HG02970 (cell line): Measurements from ENCODE around the gene GPS2.
A peak's percentile ranks its signal among the peaks of the same experiment; 100 is the strongest.
"Not testable (repeated sequence)": the region's sequence is repeated elsewhere in the genome, so short reads cannot be mapped to it uniquely, and the experiment has no call there.

Experiments used
- ATAC-seq: cut with Tn5 transposase; IDR thresholded peaks from one replicate; pipeline ENCODE4 v1.9.1; 2021; ENCODE audit warnings: mild to moderate bottlenecking, moderate library complexity, moderate number of reproducible peaks; ENCODE audit not compliant: unreplicated experiment, low FRiP score

The GPS2 gene

GRCh38 chr17:7340179-7340578 lies 25.0 kb upstream of the GPS2 start:
- ATAC-seq, result no peak

- not testable (repeated sequence) for ATAC-seq
Measured at GRCh38 chr17:7337600-7337999, 22.4 kb upstream of the GPS2 start.

- peak; percentile 46 for ATAC-seq
Measured at GRCh38 chr17:7336240-7337175, 21.3 kb upstream of the GPS2 start, which contains the start of gene ACAP1. ACAP1 (plus strand) TSS chr17:7336529; CDS start chr17:7336735, 206 bp downstream.

- ATAC-seq, result not testable (repeated sequence)
Measured at GRCh38 chr17:7335765-7336164, 20.6 kb upstream of the GPS2 start.

- no peak for ATAC-seq
Measured at GRCh38 chr17:7334938-7335538, 19.9 kb upstream of the GPS2 start.

- ATAC-seq, result not testable (repeated sequence)
Measured at GRCh38 chr17:7332600-7333069, 17.5 kb upstream of the GPS2 start.

GRCh38 chr17:7332111-7332510 lies 17.0 kb upstream of the GPS2 start:
- ATAC-seq, result no peak

GRCh38 chr17:7330638-7331015 lies 15.5 kb upstream of the GPS2 start:
- ATAC-seq, result no peak

GRCh38 chr17:7329997-7330637 lies 15.0 kb upstream of the GPS2 start:
- peak; percentile 31 for ATAC-seq

GRCh38 chr17:7329374-7329996 lies 14.3 kb upstream of the GPS2 start:
- peak; percentile 73 for ATAC-seq

- ATAC-seq, result peak; percentile 4
Measured at GRCh38 chr17:7328840-7329373, 13.7 kb upstream of the GPS2 start, which contains the start of gene NEURL4. NEURL4 (minus strand) TSS chr17:7329335; CDS start chr17:7329312, 23 bp downstream.

GRCh38 chr17:7328009-7328408 lies 12.8 kb upstream of the GPS2 start:
- ATAC-seq, result no peak

GRCh38 chr17:7327501-7327900 lies 12.3 kb upstream of the GPS2 start:
- ATAC-seq, result no peak

GRCh38 chr17:7327056-7327455 lies 11.9 kb upstream of the GPS2 start:
- ATAC-seq, result no peak

GRCh38 chr17:7326186-7326585 lies 11.0 kb upstream of the GPS2 start:
- no peak for ATAC-seq

- no peak for ATAC-seq
Measured at GRCh38 chr17:7325031-7325528, 9.9 kb upstream of the GPS2 start.

GRCh38 chr17:7324438-7324779 lies 9.2 kb upstream of the GPS2 start:
- ATAC-seq, result no peak

- no peak for ATAC-seq
Measured at GRCh38 chr17:7323731-7324437, 8.7 kb upstream of the GPS2 start.

- ATAC-seq, result no peak
Measured at GRCh38 chr17:7322520-7323194, 7.5 kb upstream of the GPS2 start.
